Erythroblast (primary cell): Measurements from ENCODE around the gene PLCD1.

Source experiments
- GATA1 ChIP-seq: IDR thresholded peaks from 2 replicates; pipeline ENCODE4 v1.6.1; 2011; ENCODE audit warnings: low read depth, mild to moderate bottlenecking, control low read depth, low read length, moderate library complexity
- POLR2A ChIP-seq: IDR thresholded peaks from 2 replicates; pipeline ENCODE4 v1.6.1; 2011; ENCODE audit warnings: mild to moderate bottlenecking, low read length

DNA sequence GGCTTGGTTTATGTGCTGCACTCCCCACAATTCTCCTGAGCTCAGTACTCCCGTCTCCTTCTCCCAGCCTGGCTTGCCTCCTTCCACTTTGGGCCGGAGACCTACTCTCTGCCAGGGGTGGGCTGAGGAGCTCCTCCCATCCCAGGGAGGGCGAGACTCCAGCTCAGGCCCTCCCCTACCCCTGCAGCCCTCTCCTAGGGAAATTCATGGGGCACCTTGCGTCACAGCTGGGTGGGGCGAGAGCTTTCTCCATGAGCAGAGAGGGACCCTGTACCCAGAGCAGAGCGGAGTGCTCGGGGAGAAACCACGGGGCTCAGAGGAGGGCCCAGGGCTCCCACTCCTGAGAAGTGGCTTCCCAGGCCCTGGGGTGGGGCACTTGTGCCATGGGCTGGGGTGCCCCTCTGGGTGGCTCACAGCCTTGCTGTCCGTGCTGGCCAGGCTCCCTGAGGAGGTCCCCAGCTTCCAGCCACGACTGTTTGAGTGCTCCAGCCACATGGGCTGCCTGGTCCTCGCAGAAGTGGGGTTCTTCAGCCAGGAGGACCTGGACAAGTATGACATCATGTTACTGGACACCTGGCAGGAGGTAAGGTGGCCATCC is 25.5 kb downstream of the PLCD1 start:
- no peak for TF ChIP-seq POLR2A
- TF ChIP-seq GATA1: no peak
